Stimulated activated CD4-positive, alpha-beta T cell treated with anti-CD3 and anti-CD28 coated beads, Interleukin-1b, Interleukin-23, amount 100 ng/mL, for 48 hours (primary cell): Measurements from ENCODE around the gene CPSF4L.

Source experiments
- DNase-seq: peaks from one replicate; pipeline ENCODE4 v3.0.0-alpha.2; 2020

Gene CPSF4L

DNA sequence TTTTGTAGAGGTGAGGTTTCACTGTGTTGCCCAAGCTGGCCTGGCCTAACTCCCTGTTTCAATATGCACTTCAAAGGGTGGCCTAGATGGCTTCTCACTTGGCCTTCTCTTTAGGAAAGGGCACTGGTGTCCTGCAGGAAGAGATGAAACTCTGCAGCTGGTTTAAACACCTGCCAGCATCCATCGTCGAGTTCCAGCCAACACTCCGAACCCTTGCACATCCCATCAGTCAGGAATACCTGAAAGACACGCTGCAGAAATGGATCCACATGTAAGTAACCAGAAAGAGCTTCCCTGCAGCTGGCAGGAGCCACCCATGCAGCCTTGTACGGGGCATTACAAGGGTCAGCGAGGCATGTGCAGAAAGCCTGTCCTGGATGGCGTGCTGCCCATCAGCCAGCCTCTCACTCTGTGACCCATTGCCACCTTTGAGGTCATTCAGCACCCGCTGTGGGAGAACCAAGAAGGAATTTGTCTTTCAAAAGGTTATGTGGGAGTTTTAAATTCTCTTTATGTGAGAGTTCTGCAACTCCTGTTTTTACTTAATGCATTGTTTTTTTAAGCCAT is 61.8 kb downstream of the CPSF4L start:
- no peak for DNase-seq

DNA sequence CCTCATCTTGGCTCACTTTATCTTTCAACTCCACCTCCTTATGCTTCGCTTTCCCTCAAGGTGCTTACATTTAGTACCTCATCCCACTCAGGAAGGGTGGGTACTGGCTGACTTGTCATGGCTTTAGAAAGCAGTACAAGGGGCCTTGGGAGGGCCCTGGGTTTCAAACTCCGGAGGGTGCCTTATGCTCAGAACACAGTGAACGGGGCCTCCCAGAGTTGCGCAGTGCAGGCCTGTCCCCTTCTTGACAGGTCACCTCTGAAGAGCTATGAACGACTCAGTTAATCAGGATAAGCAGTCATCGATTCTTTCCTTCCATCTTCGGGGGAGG is 62.8 kb downstream of the CPSF4L start:
- no peak for DNase-seq
